Hair follicle dermal papilla cell (primary cell): ENCODE measurements around the gene KRT1. TPM values are rescaled to one million over a fixed set of nuclear protein-coding genes. Genes with fewer than 3 reads are reported as not detected.

ENCODE experiments used
- total RNA-seq: library from RNA; depleted of rRNA; stranded (reverse); fragments of >200 nt; gene quantifications from 2 replicates; pipeline ENCODE4 v1.2.3, GENCODE V29; 2012

Gene KRT1
- total RNA-seq: not detected in 2 replicates

GRCh38 chr12:52680363-52680762, at the start of gene KRT1:
Gene KRT1, minus strand, starts transcription at chr12:52680407. Its CDS starts 59 bp downstream, at chr12:52680348.

GRCh38 chr12:52703424-52703823, 23.2 kb upstream of the KRT1 start, which contains the start of gene KRT77:
Gene KRT77, minus strand, starts transcription at chr12:52703524. Its CDS starts 90 bp downstream, at chr12:52703434.

GRCh38 chr12:52651726-52652261, 28.4 kb downstream of the KRT1 start, which contains the start of gene KRT2:
Gene KRT2, minus strand, starts transcription at chr12:52652211. Its CDS starts 69 bp downstream, at chr12:52652142.

Other genes starting within 250 kb of the KRT1 start
- gene KRT75, start 246.0 kb downstream of the KRT1 start, total RNA-seq: not detected in 2 replicates
- gene KRT6B, start 228.3 kb downstream of the KRT1 start, total RNA-seq: 1.9 and 4.1 TPM in 2 replicates
- not detected in 2 replicates for gene KRT6C, start 206.6 kb downstream of the KRT1 start, total RNA-seq
- 3.4 and 40.3 TPM in 2 replicates for gene KRT6A, start 187.2 kb downstream of the KRT1 start, total RNA-seq
- 9.4 and 10.5 TPM in 2 replicates for gene KRT5, start 160.0 kb downstream of the KRT1 start, total RNA-seq
- gene KRT71, start 127.3 kb downstream of the KRT1 start, total RNA-seq: not detected in 2 replicates
- gene KRT74, start 106.6 kb downstream of the KRT1 start, total RNA-seq: not detected in 2 replicates
- gene KRT72, start 78.9 kb downstream of the KRT1 start, total RNA-seq: not detected in 2 replicates
- gene KRT73, start 61.8 kb downstream of the KRT1 start, total RNA-seq: not detected in 2 replicates
- gene KRT2, start 28.2 kb downstream of the KRT1 start, total RNA-seq: not detected in 2 replicates
- gene KRT77, start 23.1 kb upstream of the KRT1 start, total RNA-seq: not detected in 2 replicates
- gene KRT76, start 96.9 kb upstream of the KRT1 start, total RNA-seq: not detected in 2 replicates
- gene KRT3, start 115.7 kb upstream of the KRT1 start, total RNA-seq: not detected in 2 replicates
- not detected in 2 replicates for gene KRT4, start 133.7 kb upstream of the KRT1 start, total RNA-seq
- not detected in 2 replicates for gene KRT79, start 153.9 kb upstream of the KRT1 start, total RNA-seq
- not detected in 2 replicates for gene KRT78, start 168.6 kb upstream of the KRT1 start, total RNA-seq
- 0.61 and 0.65 TPM in 2 replicates for gene KRT8, start 224.7 kb upstream of the KRT1 start, total RNA-seq